ENCODE measurements around the gene MPHOSPH9. TPM values are rescaled to one million over a fixed set of nuclear protein-coding genes. Genes with fewer than 3 reads are reported as not detected.

MPHOSPH9 gene
- total RNA-seq, 1 experiment from 2014 or later: 44.9 TPM

DNA sequence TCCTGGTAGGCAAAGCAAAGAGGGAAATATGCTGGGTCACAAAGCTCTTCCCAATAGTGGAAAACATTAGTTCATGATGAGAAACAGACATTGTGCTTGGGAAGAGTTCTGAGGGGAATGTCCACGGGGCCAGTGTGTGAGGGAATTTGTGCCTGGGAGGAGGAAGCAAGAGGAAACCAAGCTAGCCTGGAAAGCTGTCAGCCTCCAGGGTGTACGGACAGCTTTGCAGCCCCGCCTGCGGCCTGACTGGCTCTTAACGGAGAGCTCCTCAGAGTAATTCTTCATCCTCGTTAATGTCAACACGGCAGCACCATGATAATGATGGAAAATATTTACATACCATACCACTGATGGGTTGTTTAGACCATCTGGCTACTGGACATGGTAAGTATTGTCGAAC, 114.4 kb downstream of the MPHOSPH9 start:
- Histone ChIP-seq H3K9ac (ENCODE audit: low read length) (no peak overlapping the region), H3K36me3 (ENCODE audit: control insufficient read depth in 1 of 2, insufficient read depth in 2 of 2, low read length in 2 of 2) (no peaks in the 10 kb centered on the region), H3K9me3 (ENCODE audit: control insufficient read depth in 1 of 2, insufficient read depth in 1 of 2, low read depth in 1 of 2, low read length in 2 of 2) (no peaks in the 10 kb centered on the region), H2AFZ (ENCODE audit: low read depth, low read length, poor library complexity, severe bottlenecking) (no peak overlapping the region), H3K27ac (ENCODE audit: low read depth, low read length) (no peak overlapping the region), H3K4me2 (ENCODE audit: low read length) (no peak overlapping the region), H3K9me2 (ENCODE audit: insufficient read depth) (no peaks in the 10 kb centered on the region), H3K27me3 (ENCODE audit: insufficient read depth, low read length) (no peaks in the 10 kb centered on the region), H3K4me1 (ENCODE audit: control insufficient read depth in 1 of 2, insufficient read depth in 2 of 2, low read length in 2 of 2) (no peaks in the 10 kb centered on the region; a peak in 1 of 4 replicates), H3K79me2 (ENCODE audit: insufficient read depth, low read length) (peaks cover 4% of the 10 kb centered on the region; the same call in 1 of the 2 replicates), H4K20me1 (ENCODE audit: insufficient read depth) (no peaks in the 10 kb centered on the region), H3K4me3 (replicated peaks in 1 of 2; ENCODE audit: low read depth in 1 of 2, low read length in 2 of 2) (no peak overlapping the region)
- intact Hi-C loops (cut with micrococcal nuclease): no loop called here
- ATAC-seq (no peak), DNase-seq (ENCODE audit: low read depth, low spot score) (no peak)
- TF ChIP-seq EZH2phosphoT487 (IDR thresholded peaks at IDR 0.05; ENCODE audit: borderline replicate concordance): no peak
- no peak for TF ChIP-seq TCF7L2 (IDR thresholded peaks at IDR 0.05; ENCODE audit: borderline replicate concordance, extremely low read depth, insufficient read depth, insufficient read length)
- no peak for TF ChIP-seq POLR2AphosphoS5 (IDR thresholded peaks at IDR 0.05; ENCODE audit: low read depth, low read length)
- TF ChIP-seq CEBPB (IDR thresholded peaks at IDR 0.05; ENCODE audit: low read depth): no peak
- TF ChIP-seq POLR2A (IDR thresholded peaks at IDR 0.05; ENCODE audit: borderline replicate concordance, extremely low read depth, insufficient read depth, insufficient read length): no peak
- ChIA-PET POLR2A (no interaction called here), RAD21 (ENCODE audit: low non-redundant PET in 1 of 2, low total read pairs in 2 of 2, uncharacterized antibody in 2 of 2, unreplicated experiment in 2 of 2) (no interaction called here), CTCF (interaction anchor here (0.8 kb wide), 1 partner anchor 10 kb away, joined by 3 read pairs; no protein-coding TSS in a partner anchor)
- BruUV-seq (replicated peaks): no TSS peak

DNA sequence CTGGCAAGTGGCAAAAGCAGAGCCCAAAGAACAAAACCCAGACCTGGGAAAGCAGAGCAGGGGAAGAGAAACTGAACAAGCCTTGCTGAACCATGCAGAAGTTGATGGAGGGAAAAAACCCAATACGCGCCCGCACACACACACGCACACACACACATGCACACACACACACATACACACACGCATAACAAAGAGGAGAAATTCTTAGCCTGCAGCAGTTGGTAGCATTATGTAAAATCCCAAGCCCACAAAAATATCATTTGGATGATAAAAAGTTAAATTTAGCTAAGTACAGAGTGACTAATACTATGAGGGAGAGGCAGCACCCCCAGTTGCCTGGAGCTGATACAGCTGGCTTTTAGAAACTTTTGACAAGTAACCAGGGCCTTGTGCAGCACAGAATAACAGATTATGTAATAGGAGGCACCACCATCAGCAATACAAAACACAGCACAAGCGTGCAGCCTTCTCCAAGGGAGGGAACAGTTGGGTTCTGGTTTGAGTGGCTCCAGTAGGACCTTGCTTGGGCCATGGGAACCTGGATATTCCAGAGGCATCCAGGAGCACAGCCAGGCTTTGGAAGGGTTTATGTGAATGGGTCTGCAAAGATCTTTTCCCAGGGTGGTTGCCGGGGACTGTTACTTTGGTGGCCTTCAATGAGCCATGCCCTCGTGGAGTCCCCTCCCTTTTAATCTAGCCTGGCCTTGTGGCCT, 117.4 kb downstream of the MPHOSPH9 start:
- DNase-seq (ENCODE audit: low read depth, low spot score): no peak

More for the DNA sequence above, 117.4 kb downstream of the MPHOSPH9 start:
- H3K4me3 ChIP-seq (replicated peaks in 1 of 2; ENCODE audit: low read depth in 1 of 2, low read length in 2 of 2): no peak overlapping the region
- TF ChIP-seq EZH2 (IDR thresholded peaks at IDR 0.05): no peak
- H3K4me1 ChIP-seq (ENCODE audit: control insufficient read depth in 1 of 2, insufficient read depth in 2 of 2, low read length in 2 of 2): no peaks in the 10 kb centered on the region; a peak in 1 of 4 replicates
- ChIA-PET CTCF (no interaction called here), POLR2A (no interaction called here), RAD21 (ENCODE audit: low non-redundant PET in 1 of 2, low total read pairs in 2 of 2, uncharacterized antibody in 2 of 2, unreplicated experiment in 2 of 2) (interaction anchor here in 1 of 2 experiments (0.6 kb wide), 1 partner anchor 424 kb away, joined by 3 read pairs; no protein-coding TSS in a partner anchor)
- BruUV-seq (replicated peaks): no TSS peak
- no peaks in the 10 kb centered on the region for H3K27me3 ChIP-seq (ENCODE audit: insufficient read depth, low read length)
- no peaks in the 10 kb centered on the region for H4K20me1 ChIP-seq (ENCODE audit: insufficient read depth)
- H3K9ac ChIP-seq (ENCODE audit: low read length): no peak overlapping the region
- no peak overlapping the region for H3K27ac ChIP-seq (ENCODE audit: low read depth, low read length)
- no peak overlapping the region for H2AFZ ChIP-seq (ENCODE audit: low read depth, low read length, poor library complexity, severe bottlenecking)
- no peaks in the 10 kb centered on the region; the same call in 1 of the 2 replicates for H3K79me2 ChIP-seq (ENCODE audit: insufficient read depth, low read length)
- intact Hi-C loops (cut with micrococcal nuclease): no loop called here
- no peak for ATAC-seq
- H3K9me3 ChIP-seq (ENCODE audit: control insufficient read depth in 1 of 2, insufficient read depth in 1 of 2, low read depth in 1 of 2, low read length in 2 of 2): no peaks in the 10 kb centered on the region
- no peaks in the 10 kb centered on the region for H3K36me3 ChIP-seq (ENCODE audit: control insufficient read depth in 1 of 2, insufficient read depth in 2 of 2, low read length in 2 of 2)
- H3K4me2 ChIP-seq (ENCODE audit: low read length): no peak overlapping the region
- no peaks in the 10 kb centered on the region for H3K9me2 ChIP-seq (ENCODE audit: insufficient read depth)

All from HCT116 (cell line).